Fibroblast of lung (primary cell): ENCODE measurements around the gene CHD5.

Experiments used
- EZH2 ChIP-seq: IDR thresholded peaks from 2 replicates; pipeline ENCODE4 v1.5.1; 2012; ENCODE audit warnings: low read length, control low read depth, mild to moderate bottlenecking; ENCODE audit errors: missing control alignments
- TF ChIP-seq, protein P1 (sequence below), 2 donors: IDR thresholded peaks in 1 of 2; conservative IDR thresholded peaks in 1 of 2; 1 replicate in 1 of 2; 2 replicates in 1 of 2; pipeline ENCODE4 v1.5.1; 2011 to 2012; ENCODE audit warnings: low read length in 2 of 2, control low read depth in 1 of 2, inconsistent platforms in 1 of 2, low read depth in 1 of 2, mild to moderate bottlenecking in 1 of 2

DNA sequence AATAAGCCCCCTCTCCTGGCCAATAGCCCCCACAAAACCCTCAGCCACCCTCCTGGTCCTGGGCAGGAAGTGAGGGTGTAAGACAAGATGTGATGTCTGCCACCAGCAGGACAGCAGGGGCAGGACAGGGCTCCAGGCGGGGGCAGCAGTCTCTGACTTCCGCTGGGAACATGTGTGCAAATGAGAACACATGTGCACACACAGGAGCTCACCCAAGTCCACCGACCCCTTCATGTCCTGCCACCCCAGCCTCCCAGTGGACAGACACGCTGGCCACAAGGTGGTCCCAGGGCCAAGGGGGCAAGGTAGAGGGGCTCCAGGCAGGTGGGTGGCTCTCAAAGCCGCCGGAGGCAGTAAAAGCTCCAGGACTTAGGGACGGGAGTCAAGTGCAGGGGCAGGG, 74.4 kb downstream of the CHD5 start:
- TF ChIP-seq, protein P1, sequence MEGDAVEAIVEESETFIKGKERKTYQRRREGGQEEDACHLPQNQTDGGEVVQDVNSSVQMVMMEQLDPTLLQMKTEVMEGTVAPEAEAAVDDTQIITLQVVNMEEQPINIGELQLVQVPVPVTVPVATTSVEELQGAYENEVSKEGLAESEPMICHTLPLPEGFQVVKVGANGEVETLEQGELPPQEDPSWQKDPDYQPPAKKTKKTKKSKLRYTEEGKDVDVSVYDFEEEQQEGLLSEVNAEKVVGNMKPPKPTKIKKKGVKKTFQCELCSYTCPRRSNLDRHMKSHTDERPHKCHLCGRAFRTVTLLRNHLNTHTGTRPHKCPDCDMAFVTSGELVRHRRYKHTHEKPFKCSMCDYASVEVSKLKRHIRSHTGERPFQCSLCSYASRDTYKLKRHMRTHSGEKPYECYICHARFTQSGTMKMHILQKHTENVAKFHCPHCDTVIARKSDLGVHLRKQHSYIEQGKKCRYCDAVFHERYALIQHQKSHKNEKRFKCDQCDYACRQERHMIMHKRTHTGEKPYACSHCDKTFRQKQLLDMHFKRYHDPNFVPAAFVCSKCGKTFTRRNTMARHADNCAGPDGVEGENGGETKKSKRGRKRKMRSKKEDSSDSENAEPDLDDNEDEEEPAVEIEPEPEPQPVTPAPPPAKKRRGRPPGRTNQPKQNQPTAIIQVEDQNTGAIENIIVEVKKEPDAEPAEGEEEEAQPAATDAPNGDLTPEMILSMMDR (conservative IDR thresholded peaks at IDR 0.05 in 1 of 2, IDR thresholded peaks at IDR 0.05 in 1 of 2; ENCODE audit: low read depth in 1 of 2, low read length in 2 of 2): no peak
- TF ChIP-seq EZH2: no peak
